ENCODE measurements around the gene SPANXN5. TPM values are rescaled to one million over a fixed set of nuclear protein-coding genes. Genes with fewer than 3 reads are reported as not detected.

Gene SPANXN5
- total RNA-seq, 2 experiments from 2014 or later, result not detected

Other genes starting within 250 kb of the SPANXN5 start
- gene SSX7, start 142.5 kb downstream of the SPANXN5 start, total RNA-seq, result not detected
- gene SSX2, start 90.2 kb downstream of the SPANXN5 start, total RNA-seq, result not detected
- not detected for gene SSX2B, start 46.2 kb downstream of the SPANXN5 start, total RNA-seq
- not detected for gene XAGE5, start 13.9 kb upstream of the SPANXN5 start, total RNA-seq
- not detected for gene XAGE3, start 70.7 kb upstream of the SPANXN5 start, total RNA-seq
- 10 to 100 TPM; 12.6 to 13.5 TPM for gene FAM156B, start 99.9 kb upstream of the SPANXN5 start, total RNA-seq
- 10 to 100 TPM; 17.9 to 19.7 TPM for gene FAM156A, start 161.1 kb upstream of the SPANXN5 start, total RNA-seq

All from activated naive CD4-positive, alpha-beta T cell treated with anti-CD3 and anti-CD28 coated beads for 36 hours (primary cell).